HG03521 (cell line): ENCODE data around the gene RCOR1.
"Not testable (repeated sequence)": the region's sequence is repeated elsewhere in the genome, so short reads cannot be mapped to it uniquely, and the experiment has no call there.

Experiments
- ATAC-seq: cut with Tn5 transposase; IDR thresholded peaks from one replicate; pipeline ENCODE4 v1.9.1; 2021; ENCODE audit warnings: mild to moderate bottlenecking, moderate library complexity; ENCODE audit not compliant: unreplicated experiment

RCOR1 gene

DNA sequence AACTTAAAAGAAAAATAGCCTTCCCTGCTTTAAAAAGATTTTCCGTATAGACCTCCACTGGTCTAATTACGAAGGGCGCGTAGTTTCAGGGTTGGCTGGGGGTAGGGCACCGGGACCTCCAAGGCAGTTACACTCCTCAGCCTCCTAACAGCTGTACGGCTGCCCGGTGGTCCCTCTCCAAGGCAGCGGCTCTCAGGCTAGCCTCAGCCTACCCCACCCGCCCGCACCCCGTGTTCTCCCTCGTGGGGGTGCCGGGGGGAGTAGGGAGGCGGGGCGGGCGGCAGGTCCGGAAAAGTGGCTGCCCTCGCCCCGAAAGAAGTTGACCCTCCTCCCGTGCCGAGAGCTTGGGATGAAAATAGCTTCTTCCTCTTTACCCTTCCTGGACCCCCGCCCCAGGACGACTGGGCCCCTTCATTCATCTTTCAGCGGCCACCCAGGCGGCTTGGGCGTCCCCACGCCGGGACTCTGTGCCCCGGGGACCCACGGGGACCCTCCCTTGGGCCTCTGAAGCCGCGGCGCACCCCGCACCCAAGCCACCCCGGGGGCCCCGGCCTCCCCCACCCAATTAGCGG is 991 bp upstream of the RCOR1 start:
- no peak for ATAC-seq

DNA sequence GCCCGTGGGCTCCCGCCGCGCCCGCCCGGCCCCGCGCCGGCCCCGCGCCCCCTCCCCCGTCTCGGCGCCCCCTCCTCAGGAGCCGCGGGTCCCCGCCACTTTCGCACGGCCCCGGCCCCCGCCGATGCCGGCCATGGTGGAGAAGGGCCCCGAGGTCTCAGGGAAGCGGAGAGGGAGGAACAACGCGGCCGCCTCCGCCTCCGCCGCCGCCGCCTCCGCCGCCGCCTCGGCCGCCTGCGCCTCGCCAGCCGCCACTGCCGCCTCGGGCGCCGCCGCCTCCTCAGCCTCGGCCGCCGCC is 263 bp downstream of the RCOR1 start:
- ATAC-seq = peak; percentile 10

DNA sequence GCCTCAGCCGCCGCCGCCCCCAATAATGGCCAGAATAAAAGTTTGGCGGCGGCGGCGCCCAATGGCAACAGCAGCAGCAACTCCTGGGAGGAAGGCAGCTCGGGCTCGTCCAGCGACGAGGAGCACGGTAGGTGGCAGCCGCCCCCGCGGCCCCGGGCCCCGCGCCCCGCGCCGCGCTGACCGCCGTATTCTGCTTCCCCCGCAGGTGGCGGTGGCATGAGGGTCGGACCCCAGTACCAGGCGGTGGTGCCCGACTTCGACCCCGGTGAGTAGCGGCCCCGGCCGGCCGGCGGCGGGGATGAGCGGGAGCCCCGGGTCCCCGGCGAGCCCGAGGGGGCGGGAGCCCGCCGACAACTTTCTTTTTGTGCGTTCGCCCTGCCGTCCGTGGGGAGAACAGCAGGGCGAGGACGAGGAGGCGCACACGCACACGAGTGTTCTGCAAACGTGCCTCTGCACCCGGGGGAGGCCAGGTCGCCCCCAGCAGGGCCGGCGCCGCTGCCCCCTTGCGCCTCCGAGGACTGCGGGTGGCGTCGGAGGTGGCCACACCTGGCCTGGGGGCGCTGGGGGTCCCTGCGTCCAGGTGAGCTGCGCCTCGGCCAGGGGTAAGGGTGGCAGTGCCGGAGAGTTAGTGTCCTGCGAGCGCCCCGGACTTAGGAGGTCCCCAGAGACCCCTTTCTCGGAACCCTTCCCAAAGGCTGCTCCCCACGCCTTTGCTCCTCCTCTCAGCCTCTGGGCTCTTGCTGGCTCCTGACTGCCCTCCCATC is 794 bp downstream of the RCOR1 start:
- ATAC-seq = peak; percentile 6

DNA sequence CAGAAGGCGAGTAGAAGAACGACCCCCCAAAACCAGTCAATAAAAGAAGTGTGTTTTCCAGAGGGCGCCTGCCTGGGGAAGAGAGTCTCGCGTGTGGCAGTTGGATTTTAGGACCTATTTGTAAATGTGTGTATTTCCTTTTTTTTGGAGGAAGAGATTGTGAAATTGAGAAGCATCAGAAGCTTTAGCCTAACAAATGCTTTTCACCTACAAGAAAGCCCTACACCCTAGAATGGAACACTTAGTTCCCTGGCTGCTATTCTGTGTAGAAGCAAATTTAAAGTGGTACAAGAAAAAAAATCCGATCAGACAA is 1.3 kb downstream of the RCOR1 start:
- ATAC-seq = no peak

DNA sequence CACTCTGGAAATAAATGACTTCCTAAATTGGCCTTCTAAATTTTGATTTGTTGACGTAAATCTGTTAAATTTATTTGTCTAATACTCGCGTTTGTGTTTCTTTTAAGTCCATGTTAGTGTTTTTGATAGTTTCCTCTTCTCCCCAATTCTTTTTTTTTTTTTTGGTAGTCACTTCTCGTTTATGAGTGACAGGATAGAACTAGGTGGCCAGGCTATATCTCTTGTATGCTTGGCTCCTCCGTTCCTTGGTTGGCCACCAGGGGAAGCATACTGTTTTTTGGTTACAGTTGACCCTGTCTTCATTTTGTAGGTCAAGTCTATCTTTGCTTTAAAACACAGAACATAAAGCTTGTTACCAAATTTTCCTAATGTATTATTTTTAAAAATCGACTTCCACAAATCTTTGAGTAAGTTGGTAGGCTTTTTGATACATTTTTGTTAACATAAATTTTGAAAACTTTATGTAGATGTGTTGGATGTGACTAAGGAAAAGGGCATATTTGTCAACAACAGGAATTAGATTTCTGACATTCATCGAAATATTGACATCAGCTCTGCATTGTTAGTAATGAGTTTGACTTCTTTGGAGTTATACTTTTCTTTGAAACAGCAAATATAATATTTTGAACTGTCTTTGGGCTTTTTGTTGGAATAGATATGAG is 2.2 kb downstream of the RCOR1 start:
- no peak for ATAC-seq

DNA sequence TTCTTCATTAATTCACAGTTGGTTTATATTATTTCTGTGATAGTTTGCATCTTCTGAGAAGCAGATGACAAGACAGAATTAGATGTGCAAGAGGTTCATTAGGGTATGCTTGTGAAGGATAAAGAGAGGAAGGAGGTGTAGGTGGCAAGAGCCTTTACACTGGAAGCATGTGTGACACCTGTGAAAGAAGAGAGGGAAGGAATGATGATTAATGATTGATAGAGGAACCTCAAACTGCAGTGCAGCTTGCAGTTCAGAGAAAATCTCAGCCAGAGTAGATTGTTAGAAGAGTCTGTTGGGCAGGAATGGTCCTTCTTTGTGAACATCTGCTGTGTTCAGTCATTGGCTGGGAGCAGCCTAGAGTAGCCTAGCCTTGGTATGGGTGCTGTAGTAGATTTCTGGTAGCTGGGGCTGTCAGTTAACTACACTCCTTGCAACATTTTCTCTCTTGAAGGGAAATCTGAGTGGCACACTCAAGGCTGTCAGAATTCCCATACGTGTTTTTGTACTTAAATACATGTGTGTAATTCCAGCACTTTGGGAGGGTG is 9.0 kb downstream of the RCOR1 start:
- ATAC-seq = no peak

DNA sequence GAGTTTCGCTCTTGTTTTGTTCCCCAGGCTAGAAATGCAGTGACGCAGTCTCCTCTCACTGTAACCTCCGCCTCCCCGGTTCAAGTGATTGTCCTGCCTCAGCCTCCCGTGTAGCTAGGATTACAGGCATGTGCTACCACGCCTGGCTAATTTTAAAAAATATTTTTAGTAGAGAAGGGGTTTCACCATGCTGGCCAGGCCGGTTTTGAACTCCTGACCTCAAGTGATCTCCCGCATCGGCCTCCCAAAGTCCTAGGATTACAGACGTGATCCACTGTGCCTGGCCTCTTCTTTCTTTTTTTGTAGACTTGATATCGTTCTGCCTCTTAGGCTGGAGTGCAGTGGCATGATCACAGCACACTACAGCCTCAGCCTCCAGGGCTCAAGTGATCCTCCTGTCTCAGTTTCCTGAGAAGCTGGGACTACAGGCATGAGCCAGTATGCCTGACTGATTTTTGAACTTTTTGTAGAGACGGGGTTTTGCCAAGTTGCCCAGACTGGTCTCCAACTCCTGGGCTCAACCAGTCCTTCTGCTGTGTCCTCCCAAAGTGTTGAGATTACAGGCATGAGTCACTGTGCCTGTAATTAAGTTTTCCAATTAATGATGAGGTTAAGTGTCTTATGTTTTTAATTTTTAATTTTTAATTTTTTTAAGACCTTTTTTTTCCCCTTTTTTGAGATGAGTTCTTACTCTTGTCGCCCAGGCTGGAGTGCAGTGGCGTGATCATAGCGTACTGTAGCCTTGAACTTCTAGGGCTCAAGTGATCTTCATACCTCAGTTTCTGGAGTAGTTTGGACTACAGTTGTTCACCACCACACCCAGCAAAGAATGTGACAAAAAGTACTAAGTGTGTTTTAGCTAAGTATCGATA is 10.2 kb downstream of the RCOR1 start:
- no peak for ATAC-seq

DNA sequence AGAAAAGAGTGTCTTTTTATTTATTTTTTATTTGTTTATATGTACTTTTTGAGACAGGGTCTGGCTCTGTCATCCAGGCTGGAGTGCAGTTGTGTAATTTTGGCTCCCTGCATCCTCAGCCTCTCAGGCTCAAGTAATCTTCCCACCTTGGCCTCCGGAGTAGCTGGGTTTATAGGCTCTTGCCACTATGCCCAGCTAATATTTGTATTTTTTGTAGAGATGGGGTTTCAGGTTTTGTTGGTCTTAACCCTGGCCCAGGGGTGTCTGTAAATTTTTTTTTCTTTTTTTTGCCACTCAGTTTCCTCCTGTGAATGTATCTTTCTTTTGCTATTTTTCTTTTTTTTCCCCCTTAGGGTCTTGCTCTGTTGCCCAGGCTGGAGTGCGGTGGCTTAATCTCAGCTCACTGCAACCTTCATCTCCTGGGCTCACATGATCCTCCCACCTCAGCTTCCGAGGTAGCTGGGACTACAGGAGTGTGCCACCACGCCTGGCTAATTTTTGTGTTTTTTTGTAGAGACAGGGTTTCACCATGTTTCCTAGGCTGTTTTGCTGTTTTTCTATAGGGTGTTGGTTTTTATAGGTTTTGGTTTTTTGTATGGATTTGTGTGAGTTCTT is 11.0 kb downstream of the RCOR1 start:
- no peak for ATAC-seq

DNA sequence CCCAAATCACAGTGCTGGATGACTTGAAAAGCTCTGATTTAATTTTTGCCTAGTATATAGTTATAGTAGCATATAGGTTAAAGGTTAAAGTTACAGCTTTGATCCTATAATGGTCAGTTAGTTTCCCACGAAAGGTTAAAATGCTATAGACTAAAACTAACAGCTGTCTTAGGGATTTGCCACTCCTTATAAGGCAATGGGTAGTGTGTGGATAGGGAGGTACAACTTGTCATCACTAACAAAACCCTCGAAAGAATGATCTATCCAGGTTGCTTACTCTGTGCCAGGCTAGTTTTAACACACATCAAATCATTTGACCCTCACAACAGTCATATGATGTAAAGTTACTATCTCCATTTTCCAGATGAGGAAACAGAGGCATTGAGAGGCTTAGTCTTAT is 11.7 kb downstream of the RCOR1 start:
- no peak for ATAC-seq

DNA sequence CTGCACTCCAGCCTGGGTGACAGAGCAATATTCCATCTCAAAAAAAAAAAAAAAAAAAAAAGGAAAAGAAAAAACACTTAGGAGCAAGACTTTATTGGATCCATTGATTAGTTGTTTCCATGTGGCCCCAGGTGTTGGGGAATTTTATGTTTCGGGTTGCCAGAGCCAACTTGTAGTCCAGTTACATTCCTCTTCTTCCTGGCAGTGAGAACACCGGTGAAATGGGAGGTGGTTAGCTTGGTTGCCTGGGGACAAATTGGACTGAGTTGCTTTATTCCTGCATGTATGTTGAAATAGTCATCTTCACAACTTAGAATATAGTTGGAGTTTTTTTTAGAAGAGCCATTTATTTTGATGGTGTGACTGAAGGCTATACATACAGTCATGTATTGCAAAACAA is 12.6 kb downstream of the RCOR1 start:
- ATAC-seq = no peak

DNA sequence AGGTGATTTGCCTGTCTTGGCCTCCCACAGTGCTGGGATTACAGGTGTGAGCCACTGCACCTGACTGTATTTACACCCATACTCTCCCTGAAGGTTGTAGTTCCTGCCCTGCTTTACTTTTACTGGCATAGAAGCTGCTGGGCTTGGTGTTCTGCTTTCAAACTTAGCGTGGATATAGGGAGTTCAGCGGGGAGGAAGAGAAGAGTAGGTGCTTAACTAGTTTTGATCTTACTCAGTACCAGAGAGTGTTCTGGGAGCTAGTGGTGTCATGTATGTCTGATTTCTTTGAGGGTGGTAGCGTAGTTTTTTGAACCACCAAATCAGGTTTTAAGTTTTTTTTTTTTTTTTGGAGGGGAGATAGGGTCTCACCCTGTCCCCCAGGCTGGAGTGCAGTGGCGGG is 13.8 kb downstream of the RCOR1 start:
- ATAC-seq = no peak

DNA sequence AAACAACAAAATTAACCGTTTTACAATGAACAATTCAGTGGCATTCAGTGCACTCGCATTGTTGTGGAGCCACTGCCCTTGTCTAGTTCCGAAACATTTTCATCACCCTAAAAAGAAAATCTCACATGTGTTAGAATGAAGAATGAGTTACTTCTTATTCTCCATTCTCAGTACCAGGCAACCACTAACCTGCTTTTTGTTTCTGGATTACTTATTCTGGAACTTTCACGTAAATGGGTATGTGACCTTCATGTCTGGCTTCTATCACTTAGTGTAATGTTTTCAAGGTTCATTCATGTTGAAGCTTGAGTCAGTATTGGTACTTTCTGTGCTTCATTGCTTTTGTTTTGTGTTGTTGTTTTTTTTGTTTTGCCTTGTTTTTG is 15.6 kb downstream of the RCOR1 start:
- ATAC-seq = peak; percentile 46

DNA sequence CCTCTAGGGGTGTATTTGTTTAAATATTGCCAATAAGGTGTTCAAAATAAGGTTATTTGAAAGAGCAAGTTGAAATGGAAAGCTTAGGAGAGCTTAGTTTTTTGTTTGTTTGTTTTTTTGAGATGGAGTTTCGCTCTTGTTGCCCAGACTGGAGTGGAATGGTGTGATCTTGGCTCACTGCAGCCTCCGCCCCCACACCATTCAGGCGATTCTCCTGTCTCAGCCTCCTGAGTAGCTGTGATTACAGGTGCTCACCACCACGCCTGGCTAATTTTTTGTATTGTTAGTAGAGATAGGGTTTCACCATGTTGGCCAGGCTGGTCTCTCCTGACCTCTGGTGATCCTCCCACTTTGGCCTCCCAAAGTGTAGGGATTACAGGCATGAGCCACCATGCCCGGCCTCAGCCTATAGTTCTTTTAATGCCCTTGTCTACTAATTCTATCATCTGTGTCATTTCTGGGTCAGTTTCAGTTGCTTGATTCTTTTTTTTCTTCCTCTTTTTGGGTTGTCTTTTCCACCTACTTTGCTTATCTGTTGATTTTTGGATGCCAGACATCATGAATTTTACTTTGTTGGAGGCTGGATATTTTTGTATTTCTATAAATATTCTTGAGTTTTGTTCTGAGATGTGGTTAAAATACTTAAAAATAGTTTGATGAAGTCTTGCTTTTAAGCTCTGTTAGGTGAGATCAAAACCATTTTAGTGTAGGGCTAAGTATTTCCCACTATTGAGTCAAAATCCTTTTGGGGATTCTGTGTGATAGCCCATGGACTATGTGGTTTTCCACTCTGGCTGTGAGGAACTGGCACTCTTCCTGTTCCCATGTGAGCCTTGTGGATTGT is 18.7 kb downstream of the RCOR1 start:
- ATAC-seq = no peak

DNA sequence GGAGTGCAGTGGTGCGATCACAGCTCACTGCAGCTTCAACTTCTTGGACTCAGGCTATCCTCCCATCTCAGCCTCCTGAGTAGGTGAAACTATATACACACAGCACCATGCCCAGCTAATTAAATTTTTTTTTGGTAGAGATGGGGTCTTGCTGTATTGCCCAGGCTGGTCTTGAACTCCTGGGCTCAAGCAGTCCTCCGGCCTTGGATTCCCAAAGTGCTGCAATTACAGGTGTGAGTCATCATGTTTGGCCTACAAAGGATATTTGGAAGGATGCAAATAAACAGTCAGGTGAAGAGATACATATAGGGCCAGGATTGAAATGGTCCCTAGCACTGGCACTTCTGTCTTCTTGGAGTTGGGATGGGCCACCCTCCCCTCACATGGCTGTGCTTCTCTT is 23.9 kb downstream of the RCOR1 start:
- no peak for ATAC-seq

DNA sequence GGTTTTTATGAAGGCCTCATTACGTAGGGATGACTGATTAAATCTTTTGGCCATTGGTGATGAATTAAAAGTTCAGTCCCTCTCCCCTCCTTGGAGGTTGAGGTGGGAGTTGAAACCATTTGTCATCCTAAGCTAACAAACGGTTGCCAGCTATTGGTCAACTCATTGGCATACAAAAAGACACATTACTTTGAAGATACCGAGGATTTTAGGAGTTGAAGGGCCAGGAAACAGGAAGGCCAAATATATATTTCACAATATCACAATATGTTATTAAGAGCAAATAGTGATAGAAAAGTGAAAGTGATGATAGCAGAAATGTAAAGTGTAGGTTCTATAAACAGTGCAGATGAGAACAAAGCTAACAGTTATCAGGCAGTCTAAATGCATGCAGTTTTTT is 24.4 kb downstream of the RCOR1 start:
- no peak for ATAC-seq

DNA sequence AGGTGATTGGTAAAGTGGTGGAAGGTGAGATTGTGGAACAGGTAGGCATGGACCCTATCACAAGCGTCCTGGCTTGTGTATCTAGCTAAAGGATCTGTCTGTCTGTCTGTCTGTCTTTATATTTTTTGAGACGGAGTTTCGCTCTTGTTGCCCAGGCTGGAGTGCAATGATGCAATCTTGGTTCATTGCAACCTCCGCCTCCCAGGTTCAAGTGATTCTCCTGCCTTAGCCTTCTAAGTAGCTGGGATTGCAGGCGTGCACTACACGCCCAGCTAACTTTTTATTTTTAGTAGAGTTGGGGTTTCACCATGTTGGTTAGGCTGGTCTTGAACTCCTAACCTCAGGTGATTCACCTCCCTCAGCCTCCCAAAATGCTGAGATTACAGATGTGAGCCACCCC is 26.6 kb downstream of the RCOR1 start:
- ATAC-seq = not testable (repeated sequence)

DNA sequence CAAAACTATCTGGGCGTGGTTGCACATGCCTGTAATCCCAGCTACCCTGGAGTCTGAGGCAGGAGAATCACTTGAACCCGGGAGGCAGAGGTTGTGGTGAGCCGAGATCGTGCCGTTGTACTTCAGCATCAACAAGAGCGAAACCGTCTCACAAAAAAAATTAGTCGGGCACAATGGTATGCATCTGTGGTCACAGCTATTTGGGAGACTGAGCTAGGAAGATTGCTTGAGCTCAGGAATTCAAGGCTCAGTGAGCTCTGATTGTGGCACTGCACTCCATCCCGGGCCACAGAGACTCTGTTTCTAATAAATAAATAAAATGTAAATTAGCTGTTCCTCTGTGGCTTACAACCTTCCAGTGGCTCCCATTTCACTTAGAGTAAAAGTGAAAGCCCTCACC is 28.0 kb downstream of the RCOR1 start:
- no peak for ATAC-seq

DNA sequence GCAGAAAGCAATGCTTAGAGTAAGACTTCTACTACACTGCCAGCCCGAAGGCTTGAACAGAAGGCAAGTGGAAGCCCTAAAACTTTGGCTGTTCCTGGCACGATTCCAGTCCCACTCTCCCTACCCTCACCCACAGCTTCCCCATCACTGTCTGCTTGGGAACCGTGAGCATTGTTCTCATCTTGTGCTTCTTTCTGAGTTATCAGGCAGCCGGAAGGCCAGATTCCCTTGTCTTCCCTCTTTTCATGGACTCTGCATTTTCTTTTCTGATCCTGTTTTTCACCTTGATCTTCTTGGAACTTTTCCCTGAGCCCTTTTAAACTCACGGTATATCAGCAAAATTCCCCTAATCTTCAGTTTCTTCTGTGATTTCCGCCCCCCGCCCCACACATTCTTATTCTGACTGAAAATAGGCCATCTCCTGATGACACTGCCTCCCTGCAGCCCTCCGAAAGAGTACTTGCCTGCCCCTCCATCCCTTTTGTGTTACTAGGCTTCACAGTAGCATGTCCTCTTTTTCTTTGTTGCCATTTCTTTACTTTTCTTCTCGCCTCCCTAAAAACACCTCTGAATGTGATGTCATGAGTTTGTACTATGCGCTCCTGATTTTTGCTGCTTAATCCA is 29.9 kb downstream of the RCOR1 start:
- no peak for ATAC-seq

DNA sequence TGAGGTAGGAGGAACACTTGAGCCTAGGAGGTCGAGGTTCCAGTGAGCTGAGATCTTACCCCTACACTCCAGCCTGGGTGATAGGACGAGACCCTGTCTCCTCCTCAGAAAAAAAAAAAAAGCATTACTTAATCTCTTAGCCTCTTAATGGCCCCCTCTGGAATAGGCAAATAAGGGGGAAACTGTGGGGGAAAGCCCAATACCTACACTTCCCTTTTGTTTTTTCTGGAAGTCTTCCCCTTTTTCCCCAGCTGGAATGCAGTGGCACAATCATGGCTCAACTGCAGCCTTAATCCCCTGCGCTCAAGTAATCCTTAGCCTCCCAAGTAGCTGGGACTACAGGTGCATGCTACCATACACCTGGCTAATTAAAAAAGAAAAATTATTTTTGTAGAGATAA is 32.2 kb downstream of the RCOR1 start:
- ATAC-seq = no peak
